Testis (tissue), 3 donors: ENCODE measurements around the gene NMT1. TPM values are rescaled to one million over a fixed set of nuclear protein-coding genes. Genes with fewer than 3 reads are reported as not detected.

Experiments used
- DNase-seq: peaks from one replicate; pipeline ENCODE4 v3.0.0-alpha.2; 2019
- H3K27ac ChIP-seq, 2 donors: fragments of 200-600 bp; sonication (generic); one replicate each; pipeline ENCODE4 v1.5.1; 2019
- H3K27me3 ChIP-seq: fragments of 200-600 bp; sonication (generic); one replicate; pipeline ENCODE4 v1.5.1; 2019
- H3K36me3 ChIP-seq: fragments of 200-600 bp; sonication (generic); one replicate; pipeline ENCODE4 v1.5.1; 2017; ENCODE audit warnings: low read depth; ENCODE audit errors: missing control alignments
- H3K4me1 ChIP-seq: fragments of 200-600 bp; sonication (generic); one replicate; pipeline ENCODE4 v1.5.1; 2019
- H3K4me3 ChIP-seq, 2 donors: fragments of 200-600 bp; sonication (generic); one replicate each; pipeline ENCODE4 v1.5.1; 2017 to 2019
- H3K9me3 ChIP-seq: fragments of 200-600 bp; sonication (generic); one replicate; pipeline ENCODE4 v1.5.1; 2017
- CTCF ChIP-seq, 3 experiments: fragments of 450-650 bp in 2 of 3; fragments of 200-600 bp in 1 of 3; sonication (generic) in 1 of 3; IDR thresholded peaks; one replicate each; pipeline ENCODE4 v1.5.1; 2016 to 2019; ENCODE audit warnings: antibody characterized with exemption in 3 of 3, mild to moderate bottlenecking in 2 of 3, moderate library complexity in 1 of 3
- POLR2A ChIP-seq: fragments of 450-650 bp; IDR thresholded peaks from one replicate; pipeline ENCODE4 v1.6.1; 2017; ENCODE audit warnings: antibody characterized with exemption, mild to moderate bottlenecking, moderate library complexity
- WGBS, 2 donors: methylation state at CpG; one replicate each; pipeline ENCODE4 v1.1.5; 2018; 5-methylcytosine and 5-hydroxymethylcytosine counted together
- intact Hi-C: fragments of 100-400 bp; cut with DNase I; formaldehyde crosslinking; loops from one replicate; pipeline ENCODE4 v1.15.1; 2023; ENCODE audit warnings: low total_unique reads
- polyA plus RNA-seq: library from polyadenylated mRNA; stranded (reverse); fragments of 350-450 nt; fragmentation: Illumina TruSeq; extraction: RNeasy Lipid Tissue Mini Kit (QIAGEN cat#74804); gene quantifications from one replicate; pipeline ENCODE4 v1.2.3, GENCODE V29; 2014; ENCODE audit warnings: low read depth, low replicate concordance; ENCODE audit not compliant: insufficient read depth
- total RNA-seq, 2 donors: library from RNA; depleted of rRNA; stranded (reverse); fragments of >200 nt; gene quantifications; one replicate each; pipeline ENCODE4 v1.2.3, GENCODE V29; 2016

NMT1 gene
- total and polyA plus RNA-seq, 3 donors from 2014 or later = 76.1 to 143 (median 79.0) TPM

- DNase-seq = no peak
- 91 to 93% methylated on average over 11 to 14 of the region's 14 CpGs for WGBS, 2 donors
- intact Hi-C loops = no loop called here
- Histone ChIP-seq H3K36me3 (no peaks in the 10 kb centered on the region), H3K4me3 (no peak overlapping the region), H3K27ac (no peak overlapping the region), H3K27me3 (no peaks in the 10 kb centered on the region), H3K4me1 (peaks cover 24% of the 10 kb centered on the region), H3K9me3 (no peaks in the 10 kb centered on the region)
- TF ChIP-seq CTCF (IDR thresholded peaks at IDR 0.05) (no peak), POLR2A (no peak)
Measured at GRCh38 chr17:45034599-45034998, 26.5 kb upstream of the NMT1 start.

- no peaks in the 10 kb centered on the region for H3K36me3 ChIP-seq
- TF ChIP-seq POLR2A (no peak), CTCF (IDR thresholded peaks at IDR 0.05) (no peak)
- H3K4me1 ChIP-seq = peaks cover 17% of the 10 kb centered on the region
- no peak overlapping the region for H3K27ac ChIP-seq
- no peak overlapping the region for H3K4me3 ChIP-seq
- no peaks in the 10 kb centered on the region for H3K27me3 ChIP-seq
- H3K9me3 ChIP-seq = no peaks in the 10 kb centered on the region
- intact Hi-C loops = no loop called here
- DNase-seq = no peak
- 96 to 97% methylated on average over 14 of the region's 14 CpGs for WGBS, 2 donors
Measured at GRCh38 chr17:45035848-45036247, 25.3 kb upstream of the NMT1 start.

- H3K27me3 ChIP-seq = no peaks in the 10 kb centered on the region
- DNase-seq = no peak
- intact Hi-C loops = no loop called here
- H3K9me3 ChIP-seq = no peaks in the 10 kb centered on the region
- WGBS, 2 donors = 57 to 78% methylated on average over 3 of the region's 3 CpGs
- H3K4me3 ChIP-seq = no peak overlapping the region
- peaks cover 16% of the 10 kb centered on the region for H3K4me1 ChIP-seq
- TF ChIP-seq CTCF (IDR thresholded peaks at IDR 0.05) (no peak), POLR2A (no peak)
- no peak overlapping the region for H3K27ac ChIP-seq
- H3K36me3 ChIP-seq = no peaks in the 10 kb centered on the region
Measured at GRCh38 chr17:45036691-45037090, 24.4 kb upstream of the NMT1 start.

- Histone ChIP-seq H3K4me1 (peaks cover 30% of the 10 kb centered on the region), H3K9me3 (no peaks in the 10 kb centered on the region), H3K4me3 (no peak overlapping the region), H3K27ac (no peak overlapping the region), H3K27me3 (no peaks in the 10 kb centered on the region), H3K36me3 (no peaks in the 10 kb centered on the region)
- TF ChIP-seq CTCF (IDR thresholded peaks at IDR 0.05) = no peak
- no peak for TF ChIP-seq POLR2A
- intact Hi-C loops = no loop called here
- no peak for DNase-seq
- 59 to 66% methylated on average over 13 of the region's 13 CpGs for WGBS, 2 donors
Measured at GRCh38 chr17:45038728-45039634, 22.1 kb upstream of the NMT1 start.

- WGBS, 2 donors = 78 to 85% methylated on average over 4 of the region's 4 CpGs
- Histone ChIP-seq H3K27me3 (no peaks in the 10 kb centered on the region), H3K27ac (no peak overlapping the region), H3K9me3 (no peaks in the 10 kb centered on the region), H3K4me1 (peaks cover 33% of the 10 kb centered on the region), H3K36me3 (no peaks in the 10 kb centered on the region), H3K4me3 (no peak overlapping the region)
- intact Hi-C loops = no loop called here
- DNase-seq = no peak
- TF ChIP-seq POLR2A (no peak), CTCF (IDR thresholded peaks at IDR 0.05) (no peak)
Measured at GRCh38 chr17:45040459-45040858, 20.7 kb upstream of the NMT1 start.
